NCI-H524 treated with DMSO at 0.1 percent for 48 hours (cell line): ENCODE results near the gene TRIM8.
"Not testable (repeated sequence)": the region's sequence is repeated elsewhere in the genome, so short reads cannot be mapped to it uniquely, and the experiment has no call there.

Experiments used
- DNase-seq: peaks from one replicate; lab custom pipeline; 2025; lab: John Stamatoyannopoulos, UW

The TRIM8 gene

DNA sequence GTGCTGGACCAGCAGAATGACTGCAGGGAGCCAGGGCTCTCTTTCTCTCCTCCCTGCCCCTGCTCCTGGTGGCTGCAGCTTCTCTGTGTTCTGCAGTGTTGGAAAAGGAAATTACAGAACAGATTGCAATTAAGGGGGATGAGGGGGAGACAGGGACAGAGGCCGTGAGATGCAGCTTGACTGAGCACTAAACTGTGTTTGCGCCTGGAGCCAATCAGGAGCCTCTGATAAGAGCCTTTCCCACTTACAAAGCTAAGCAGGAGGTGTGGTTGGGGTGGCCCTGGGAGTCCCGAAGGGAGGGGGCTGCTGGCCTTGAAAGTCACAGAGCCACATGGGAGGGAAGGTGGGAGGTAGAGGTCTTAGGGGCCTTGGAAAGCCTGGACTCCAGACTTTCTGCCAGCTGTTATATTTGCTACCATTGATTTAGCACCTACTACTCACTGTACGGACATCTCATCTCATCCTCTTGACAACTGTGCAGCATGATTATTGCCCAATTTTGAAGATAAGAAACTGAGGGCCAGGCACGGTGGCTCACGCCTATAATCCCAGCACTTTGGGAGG, 26.7 kb downstream of the TRIM8 start:
- DNase-seq: no peak

DNA sequence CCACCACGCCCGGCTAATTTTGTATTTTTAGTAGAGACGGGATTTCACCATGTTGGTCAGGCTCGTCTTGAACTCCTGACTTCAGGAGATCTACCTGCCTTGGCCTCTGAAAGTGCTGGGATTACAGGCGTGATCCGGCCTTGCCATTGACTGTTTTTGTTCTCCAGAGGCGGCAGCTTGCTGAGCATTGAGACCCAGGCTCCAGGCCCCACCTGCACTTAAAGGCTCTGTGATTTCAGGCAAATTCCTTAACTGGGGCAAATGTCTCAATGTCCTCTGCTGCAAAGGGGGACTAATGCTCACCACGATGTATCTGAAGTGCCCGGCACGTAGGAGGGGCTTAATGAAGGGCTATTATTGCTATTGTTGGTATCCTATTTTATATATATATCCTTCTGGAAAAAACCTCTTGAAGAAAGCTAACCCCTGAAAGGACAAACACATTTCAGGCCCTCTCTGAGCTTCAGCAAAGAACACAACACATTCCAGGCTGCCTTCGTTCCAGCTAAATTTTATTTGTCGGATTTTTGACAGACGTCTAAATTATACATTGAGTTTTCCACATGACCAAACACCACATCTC, 29.0 kb downstream of the TRIM8 start:
- no peak for DNase-seq

DNA sequence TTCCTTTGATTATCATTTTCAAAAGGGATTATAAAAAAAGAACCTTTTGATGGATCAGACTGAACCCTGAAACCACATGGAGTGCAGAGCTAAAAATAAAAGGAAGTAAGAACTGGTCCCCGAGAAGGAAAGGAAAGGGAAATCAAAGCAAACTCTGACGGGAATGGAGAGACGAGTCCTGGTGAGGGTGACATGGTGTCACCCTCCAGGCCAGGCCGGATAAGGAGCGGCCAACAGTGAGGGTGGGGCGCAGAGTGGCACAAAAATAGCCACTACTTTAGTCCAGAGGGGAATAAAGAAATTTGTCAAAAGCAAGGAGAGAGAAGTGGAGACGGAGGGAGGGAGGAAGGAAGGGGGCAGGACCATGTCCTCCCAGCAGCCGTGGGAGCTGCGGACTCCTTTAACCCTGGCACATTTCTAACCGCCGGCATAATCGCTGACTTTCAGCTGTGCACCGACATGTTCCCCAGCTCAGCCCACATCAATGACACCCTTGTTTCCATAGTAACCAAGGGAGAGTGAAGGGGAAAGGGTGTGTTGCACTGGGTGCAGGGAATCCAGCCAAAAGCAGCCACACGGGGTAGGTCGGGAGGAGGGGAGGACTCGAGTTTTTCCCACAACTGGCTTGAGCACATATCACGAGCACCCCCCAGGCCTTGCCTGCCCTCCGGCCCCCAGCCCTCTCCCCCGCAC, 29.7 kb downstream of the TRIM8 start:
- no peak for DNase-seq

DNA sequence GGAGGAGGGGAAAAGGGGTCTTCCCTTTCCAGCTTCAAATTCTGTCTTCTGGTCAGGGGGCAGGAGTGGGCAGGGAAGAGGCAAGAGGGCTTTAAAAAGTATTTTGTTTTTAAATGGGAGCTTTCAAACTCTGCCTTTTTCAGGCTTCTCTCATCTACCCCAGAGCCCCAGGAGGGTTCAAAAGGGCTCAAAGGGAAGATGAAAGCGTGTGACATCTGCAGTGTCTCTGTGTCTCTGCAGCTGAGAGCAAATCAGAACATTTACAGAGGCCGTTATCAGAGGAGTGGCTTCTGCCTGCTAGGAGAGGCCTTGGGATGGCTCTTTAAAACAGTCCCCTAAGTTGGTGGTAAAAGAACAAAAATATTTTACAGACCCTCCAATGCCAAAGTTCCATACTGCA, 30.3 kb downstream of the TRIM8 start:
- no peak for DNase-seq

DNA sequence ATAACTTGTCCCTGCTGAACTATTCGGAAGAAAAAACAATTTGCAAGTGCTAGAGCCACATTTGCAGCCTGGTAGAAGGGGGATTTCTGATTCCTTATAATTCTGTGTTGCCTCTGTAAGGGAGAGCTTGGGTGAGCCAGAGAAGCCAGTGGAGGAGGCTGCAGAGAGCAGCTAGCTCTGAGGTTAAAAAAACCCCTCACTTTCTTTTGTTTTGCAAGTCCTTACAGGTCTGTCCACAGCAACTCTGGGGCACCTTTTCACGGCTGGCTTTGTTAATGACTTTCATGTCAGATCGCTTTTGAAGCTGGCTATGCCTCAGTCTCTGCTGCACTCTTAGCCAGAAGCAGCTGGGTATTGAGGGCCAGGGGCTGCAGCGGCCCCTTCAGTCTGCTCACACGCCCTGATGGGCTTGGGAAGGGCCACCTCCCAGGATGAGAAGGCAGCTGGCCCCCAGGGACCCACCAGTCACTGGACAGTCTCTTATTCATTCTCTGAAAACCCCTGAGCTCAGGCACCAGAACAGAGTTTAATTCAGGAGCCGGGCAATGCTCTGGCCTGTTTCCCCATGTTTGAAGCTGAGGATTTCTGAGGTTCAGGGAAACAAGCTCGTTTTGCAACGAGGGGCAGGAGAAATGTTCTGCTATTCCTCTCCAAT, 30.9 kb downstream of the TRIM8 start:
- DNase-seq: no peak

DNA sequence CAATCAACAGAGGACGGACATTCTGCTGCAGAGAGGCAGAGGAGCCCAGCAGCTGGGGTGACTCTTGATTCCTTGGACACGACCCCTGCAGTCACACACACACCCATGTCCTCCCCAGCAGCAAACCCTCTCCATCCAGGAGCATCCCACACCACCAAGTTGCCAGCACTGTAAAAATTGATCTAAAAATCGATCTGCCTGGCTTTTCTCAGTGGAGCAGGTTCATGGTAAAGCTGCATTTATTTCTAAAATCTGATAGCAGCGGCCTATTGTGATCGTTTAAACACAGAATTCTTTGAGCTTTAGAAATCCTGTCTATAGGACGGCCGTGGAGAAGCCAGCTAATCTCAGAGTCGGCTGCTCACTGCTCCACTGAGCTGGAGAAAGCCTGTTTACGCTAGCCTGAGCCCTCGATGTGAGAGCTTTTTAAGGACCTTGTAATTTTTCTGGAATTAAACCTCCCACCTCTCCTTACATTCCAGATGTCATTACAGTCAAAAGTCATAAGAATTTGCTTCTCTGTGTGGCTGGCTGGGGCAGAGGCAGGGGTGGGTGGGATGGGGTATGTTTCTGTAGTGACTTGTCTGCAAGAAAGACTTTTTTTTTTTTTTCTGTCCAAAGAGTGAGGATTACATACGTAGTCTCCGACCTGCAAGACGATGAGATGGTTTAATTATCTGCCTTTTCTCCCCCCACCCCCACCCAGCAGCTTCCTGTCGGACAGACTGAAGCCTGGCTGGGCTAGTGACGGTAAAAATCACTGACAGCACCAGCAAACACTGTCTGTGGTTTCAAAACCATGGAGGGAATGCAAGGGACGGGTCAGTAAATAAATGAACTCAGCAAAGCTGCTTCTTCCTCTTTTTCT, 31.6 kb downstream of the TRIM8 start:
- no peak for DNase-seq

DNA sequence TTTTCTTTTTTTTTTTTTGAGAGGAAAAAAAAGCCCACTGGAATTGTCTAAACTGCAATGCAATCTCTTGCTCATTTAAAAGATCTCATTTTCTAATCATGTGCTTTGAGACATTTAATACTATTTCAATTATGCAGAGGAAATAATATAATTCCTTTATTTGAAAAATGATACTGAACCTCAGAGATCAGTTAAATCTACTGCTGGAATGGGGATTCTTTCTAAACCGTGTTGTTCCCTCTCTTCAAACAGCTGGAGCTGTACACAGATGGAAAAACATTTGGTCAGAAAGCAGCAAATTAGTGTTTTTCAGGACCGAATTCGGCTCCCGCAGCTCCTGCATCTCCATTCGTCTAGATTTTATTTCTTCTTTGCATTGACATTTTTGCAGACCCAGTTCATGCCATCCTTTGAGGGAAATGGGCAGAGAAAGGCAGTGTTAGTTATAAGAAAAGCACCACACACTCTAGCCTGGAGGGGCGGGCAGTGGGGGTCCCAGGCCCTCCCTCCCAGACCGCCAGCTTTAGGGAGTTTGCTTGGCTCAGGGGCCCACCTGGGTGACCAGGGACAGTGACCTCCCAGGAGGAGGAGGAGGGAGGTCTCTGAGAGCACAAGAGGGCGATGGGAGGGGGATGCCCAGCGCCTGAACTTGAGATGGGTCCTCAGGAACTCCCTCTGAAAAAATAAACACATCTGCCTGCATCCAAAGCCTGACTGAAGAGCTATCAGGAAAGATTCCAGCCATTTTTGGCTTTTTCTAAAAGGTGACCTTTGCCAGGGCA, 32.4 kb downstream of the TRIM8 start:
- no peak for DNase-seq

DNA sequence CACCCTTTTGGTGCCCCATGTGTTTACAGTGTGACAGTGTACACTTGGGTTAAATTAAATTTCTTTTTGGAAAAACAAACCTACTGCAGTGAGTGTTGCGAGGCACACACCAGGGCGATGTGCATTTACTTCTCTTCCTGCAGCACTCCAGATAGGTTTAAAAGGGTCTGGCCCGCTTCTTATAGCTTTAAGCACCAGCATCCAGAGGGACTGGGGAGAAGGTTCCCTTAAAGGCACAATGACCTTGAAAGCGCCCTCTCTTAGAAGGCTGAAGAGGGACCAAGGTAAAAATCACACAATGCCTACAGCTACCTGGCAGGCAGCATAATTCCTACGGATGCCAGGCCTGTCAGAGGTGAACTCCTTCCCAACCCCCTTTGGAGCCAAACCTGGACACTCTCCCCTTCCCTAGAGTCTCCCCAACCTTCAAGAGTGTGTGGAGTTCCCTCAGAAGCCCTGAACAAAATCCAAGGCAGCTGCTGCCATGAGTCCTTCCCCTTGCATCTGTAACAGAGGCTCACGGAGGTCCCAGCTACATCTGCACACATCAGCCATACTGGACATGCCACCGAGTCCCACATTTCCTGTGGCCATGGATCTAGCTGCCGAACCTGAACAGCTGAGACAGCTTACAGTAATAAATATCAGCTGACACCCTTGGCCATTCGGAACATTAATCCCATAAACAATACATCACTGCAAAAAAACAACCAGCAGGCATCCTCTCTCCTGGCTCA, 33.2 kb downstream of the TRIM8 start:
- DNase-seq: no peak

DNA sequence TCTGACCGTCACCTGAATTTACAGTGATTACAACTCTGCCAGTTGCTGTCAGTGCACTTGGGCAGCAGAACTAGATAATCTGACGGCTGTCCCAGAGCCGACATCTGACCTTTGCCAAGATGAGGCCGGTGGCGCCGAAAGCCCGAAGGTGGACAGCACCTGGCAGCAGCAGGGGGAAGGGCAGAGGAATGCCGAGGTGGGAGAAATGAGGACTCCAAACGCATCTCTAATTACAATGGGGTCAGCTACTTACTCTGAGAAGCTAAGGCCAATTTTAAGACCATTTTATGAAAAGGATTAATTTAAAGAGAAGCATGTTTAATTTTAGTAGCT, 33.8 kb downstream of the TRIM8 start:
- DNase-seq: no peak

DNA sequence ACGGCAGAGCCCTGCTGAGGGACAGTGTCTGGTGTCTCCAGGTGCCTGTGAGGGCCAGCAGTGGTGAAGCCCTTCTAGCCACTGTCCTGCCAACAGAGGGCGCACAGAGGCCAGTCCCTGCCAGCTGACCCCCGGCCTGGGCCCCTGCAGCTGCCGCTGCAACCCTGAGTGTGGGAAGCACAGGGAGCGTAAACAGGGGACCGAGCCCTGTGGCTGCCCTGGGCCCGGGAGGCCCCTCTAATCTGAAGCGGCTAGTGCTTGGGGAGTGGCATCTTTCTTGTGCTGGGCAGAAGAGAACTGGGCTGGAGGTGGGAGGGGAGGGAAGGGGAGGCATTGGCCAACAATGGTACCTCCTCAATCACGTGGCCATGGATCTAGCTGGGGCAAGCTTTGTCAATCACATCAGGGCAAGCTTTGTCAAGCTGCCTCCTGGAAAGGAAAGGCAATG, 34.6 kb downstream of the TRIM8 start:
- no peak for DNase-seq

DNA sequence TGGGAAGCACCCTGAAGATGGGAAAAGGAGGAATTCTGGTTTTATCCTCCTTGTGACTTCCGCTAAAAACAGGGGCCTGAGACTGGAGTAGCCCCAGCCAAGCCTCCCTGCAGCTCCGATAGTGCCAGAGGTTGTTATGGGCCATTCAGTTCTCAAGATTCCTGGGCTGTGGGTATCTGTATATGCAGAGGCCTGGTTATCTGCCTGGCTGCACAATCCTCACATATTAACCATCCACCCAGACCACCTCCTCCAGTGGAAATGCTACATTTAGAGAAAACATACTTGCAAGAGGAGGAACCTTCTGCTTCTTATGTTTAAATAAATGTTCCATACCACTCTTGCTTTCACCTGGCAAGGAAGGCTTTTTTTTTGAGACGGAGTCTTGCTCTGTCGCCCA, 35.3 kb downstream of the TRIM8 start:
- no peak for DNase-seq

DNA sequence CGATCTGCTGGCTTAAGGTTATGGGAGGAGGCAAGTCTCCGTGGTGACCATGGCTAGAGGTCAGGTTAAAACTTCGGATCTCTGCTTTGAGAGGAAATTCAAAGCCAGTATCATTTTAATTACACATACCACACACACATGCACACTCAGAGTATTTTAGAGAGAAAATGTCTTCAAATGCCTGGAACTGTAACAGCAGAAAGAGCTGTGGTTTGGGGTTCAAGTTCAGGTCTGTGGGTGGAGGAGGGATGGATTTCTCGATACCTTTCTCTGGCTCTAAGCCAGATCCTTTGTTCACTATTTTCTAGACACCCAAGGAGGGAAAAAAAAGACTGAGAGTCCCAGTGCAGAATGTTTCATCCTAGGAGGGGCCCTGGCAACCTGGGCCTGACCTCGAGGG, 37.4 kb downstream of the TRIM8 start:
- DNase-seq: no peak

DNA sequence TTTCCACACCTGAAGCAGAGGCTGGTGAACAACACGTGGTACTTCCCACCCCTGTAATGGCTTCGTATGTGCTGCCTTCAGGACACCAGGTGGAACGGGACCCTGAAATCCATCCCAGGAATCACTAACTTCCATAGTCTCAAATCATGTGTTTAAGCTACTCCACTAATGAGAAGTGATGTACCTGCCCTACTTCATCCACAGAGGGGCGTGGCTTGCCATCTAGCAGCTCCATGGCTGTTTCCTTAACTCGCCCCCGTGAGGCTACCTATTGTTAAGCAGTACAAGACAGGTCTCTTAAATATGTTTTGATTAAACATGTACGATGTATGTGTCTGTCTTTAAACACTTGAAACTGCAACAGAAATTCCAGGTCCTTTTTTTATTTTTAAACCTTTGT, 38.1 kb downstream of the TRIM8 start:
- no peak for DNase-seq

DNA sequence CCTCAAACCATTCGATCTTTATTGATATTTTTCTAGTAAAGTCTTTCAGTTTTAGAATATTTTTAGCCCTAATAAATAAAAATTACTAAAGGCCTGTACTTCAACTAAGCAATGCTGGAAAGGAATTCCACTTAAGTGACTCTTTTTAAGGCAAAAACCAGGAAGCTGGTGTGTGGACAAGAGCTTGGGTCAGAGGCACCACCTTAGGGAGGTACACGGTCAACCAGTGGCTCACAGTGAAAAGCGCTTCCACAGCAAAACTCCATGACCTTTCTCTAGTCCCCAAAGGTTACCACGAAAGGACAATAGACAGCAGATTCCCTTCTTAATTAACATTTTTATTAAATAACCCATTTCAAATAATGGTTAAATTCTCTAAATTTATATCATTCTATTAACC, 38.7 kb downstream of the TRIM8 start:
- no peak for DNase-seq

DNA sequence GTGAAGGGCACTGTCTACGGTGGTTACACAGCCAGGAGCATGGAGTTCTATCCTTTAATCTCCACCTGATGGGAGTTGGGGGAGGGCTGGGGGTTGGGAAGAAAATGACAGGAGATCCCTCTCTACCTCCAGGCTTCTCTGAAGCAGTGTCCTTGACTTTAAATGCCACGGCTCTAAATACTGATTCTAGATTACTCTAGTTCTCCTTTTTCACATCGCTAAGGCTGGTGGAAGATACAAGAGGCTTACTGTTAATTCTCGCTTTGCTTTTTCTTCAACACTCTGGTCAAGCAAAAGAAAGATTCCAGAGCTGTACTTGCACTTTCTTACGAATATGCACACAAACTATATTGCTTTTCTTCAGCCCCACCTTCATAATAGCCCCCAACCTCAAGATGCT, 39.5 kb downstream of the TRIM8 start:
- no peak for DNase-seq

DNA sequence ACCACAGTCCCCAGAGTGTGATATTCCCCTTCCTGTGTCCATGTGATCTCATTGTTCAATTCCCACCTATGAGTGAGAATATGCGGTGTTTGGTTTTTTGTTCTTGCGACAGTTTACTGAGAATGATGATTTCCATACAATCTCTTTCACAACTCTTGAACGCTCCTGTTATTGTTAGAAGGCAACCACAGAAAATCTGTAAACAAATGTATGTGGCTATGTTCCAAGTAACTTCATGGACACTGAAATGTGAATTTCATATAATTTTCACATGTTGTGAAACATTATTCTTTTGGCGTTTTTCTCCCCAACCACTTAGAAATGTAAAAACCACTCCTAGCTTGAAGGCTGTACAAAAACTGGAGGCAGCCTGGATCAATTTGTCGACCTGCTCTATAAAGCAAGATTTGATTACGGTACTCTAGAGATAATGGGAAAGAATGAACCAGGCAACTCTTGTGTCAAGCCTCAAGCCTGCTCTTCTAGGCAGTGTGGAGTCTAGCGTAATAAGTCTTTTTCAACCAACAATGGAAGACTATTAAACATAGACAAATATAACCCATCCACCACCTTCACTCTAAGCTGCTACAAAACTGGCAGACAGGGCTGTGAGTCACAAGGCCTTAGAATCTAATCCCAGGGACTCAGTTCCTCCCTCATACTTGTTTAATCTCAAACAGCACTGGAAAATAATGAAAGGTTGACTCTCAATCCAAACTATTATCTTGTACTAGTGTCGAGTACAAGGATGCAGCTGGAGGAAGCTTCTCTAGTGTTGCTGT, 47.2 kb downstream of the TRIM8 start:
- no peak for DNase-seq

DNA sequence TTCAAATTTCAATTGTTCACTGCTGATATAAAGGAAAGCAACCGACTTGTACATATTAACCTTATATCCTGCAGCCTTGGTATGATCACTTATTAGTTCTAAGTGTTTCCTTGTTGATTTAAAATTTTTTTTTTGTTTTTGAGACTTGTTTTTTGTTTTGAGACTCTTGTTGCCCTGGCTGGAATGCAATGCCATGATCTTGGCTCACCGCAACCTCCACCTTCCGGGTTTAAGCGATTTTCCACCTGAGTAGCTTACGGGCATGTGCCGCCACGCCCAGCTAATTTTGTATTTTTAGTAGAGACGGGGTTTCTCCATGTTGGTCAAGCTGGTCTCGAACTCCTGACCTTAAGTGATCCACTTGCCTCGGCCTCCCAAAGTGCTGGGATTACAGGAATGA, 51.1 kb downstream of the TRIM8 start:
- not testable (repeated sequence) for DNase-seq

DNA sequence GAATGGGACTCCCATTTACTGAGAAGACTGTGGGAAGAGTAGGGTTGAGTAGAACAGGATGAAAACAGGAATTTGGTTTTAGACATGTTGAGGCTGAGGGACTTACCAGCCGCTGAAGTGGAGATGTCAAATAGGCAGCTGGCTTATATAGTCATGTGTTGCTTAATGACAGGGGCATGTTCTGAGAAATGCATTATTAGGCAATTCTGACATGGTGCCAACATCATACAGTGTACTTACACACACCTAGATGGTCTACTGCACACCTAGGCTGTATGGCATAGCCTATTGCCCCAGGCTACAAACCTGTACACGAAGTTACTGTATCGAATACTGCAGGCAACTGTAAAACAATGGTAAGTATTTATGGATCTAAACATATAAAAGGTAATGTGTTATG, 52.5 kb downstream of the TRIM8 start:
- no peak for DNase-seq

DNA sequence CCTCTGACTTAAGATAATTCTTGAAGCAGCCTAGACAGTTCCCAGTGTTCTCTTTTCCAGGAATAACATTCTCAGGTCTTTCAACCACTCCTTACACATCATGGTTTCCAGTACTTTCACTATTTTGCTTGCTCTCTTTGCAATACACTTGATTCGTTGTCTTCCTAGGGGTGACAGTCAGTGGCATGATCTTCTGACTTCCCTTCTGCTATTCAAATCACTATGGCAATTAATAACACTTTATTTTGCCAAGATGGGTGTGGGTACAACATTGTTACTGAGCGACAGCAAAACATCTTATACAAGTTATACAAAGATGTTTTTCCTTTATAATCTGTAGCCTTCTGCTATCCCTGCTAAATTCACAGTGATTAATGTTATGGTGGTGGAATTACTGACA, 54.6 kb downstream of the TRIM8 start:
- no peak for DNase-seq

DNA sequence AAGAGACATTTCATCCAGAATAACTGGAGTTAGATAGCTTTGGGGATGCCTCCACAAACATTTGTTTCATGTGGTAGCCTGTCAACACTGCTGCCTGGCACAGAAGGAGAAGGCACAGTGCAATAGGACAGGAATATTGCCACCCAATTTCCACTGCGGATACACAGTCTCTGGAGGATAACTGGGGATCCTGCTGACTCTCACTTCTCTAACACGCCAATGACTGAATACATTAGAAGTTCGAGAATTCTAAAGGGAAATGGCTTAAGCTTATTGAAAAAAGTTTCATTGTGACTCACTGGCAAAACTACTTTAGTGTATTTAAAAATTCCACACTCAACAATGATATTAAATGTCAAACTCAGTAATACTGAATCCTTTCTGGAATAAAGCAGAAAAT, 57.0 kb downstream of the TRIM8 start:
- no peak for DNase-seq
